PC-3 (cell line): Measurements from ENCODE around the gene NRG3. TPM values are rescaled to one million over a fixed set of nuclear protein-coding genes. Genes with fewer than 3 reads are reported as not detected.

Experiments
- ATAC-seq: fragments of 200-7000 bp; cut with Tn5 transposase; 2 replicates; pipeline ENCODE4 v1.9.1; 2020; ENCODE audit warnings: mild to moderate bottlenecking, moderate library complexity
- BruUV-seq: library from RNA; stranded (reverse); fragments of 400-500 nt; replicated peaks from 2 replicates; lab custom pipeline; 2021; lab: Mats Ljungman, UMichigan
- CTCF ChIA-PET: fragments of 300-600 bp; sonication (Branson Sonifier 250); formaldehyde crosslinking; loops from one replicate; lab custom pipeline; 2022; ENCODE audit warnings: antibody characterized with exemption; lab: Charles Lee
- POLR2A ChIA-PET: fragments of 300-600 bp; sonication (Branson Sonifier 250); formaldehyde crosslinking; loops from one replicate; lab custom pipeline; 2022; ENCODE audit warnings: antibody characterized with exemption; ENCODE audit not compliant: unreplicated experiment; lab: Charles Lee
- DNase-seq: peaks from one replicate; pipeline ENCODE4 v3.0.0-alpha.2; 2015
- H2AFZ ChIP-seq: fragments of 300-600 bp; sonication (generic); 2 replicates; pipeline ENCODE4 v1.6.0; 2016; ENCODE audit warnings: antibody characterized with exemption, low read length
- H3F3A ChIP-seq: fragments of 300-600 bp; sonication (generic); one replicate; pipeline ENCODE4 v1.6.0; 2017; ENCODE audit warnings: antibody characterized with exemption, low read length, control low read depth, mild to moderate bottlenecking; ENCODE audit not compliant: unreplicated experiment
- H3K27ac ChIP-seq: fragments of 300-600 bp; sonication (generic); 2 replicates; pipeline ENCODE4 v1.5.1; 2016; ENCODE audit warnings: mild to moderate bottlenecking, low read length
- H3K27me3 ChIP-seq: fragments of 300-600 bp; sonication (generic); 2 replicates; pipeline ENCODE4 v1.6.1; 2016; ENCODE audit warnings: low read length, mixed read lengths
- H3K36me3 ChIP-seq: fragments of 300-600 bp; sonication (generic); 2 replicates; pipeline ENCODE4 v1.6.1; 2016; ENCODE audit warnings: low read depth, mixed run types, low read length, mixed read lengths
- H3K4me1 ChIP-seq: fragments of 300-600 bp; sonication (generic); 2 replicates; pipeline ENCODE4 v1.5.1; 2016; ENCODE audit warnings: low read length; ENCODE audit not compliant: insufficient read depth
- H3K4me2 ChIP-seq: fragments of 300-600 bp; sonication (generic); 2 replicates; pipeline ENCODE4 v1.6.0; 2016; ENCODE audit warnings: low read length
- H3K4me3 ChIP-seq: fragments of 300-600 bp; sonication (generic); 2 replicates; pipeline ENCODE4 v1.5.1; 2016; ENCODE audit warnings: mild to moderate bottlenecking, low read length, mixed read lengths
- H3K79me2 ChIP-seq: fragments of 300-600 bp; sonication (generic); 2 replicates; pipeline ENCODE4 v1.6.1; 2017; ENCODE audit warnings: low read length, mixed read lengths
- H3K9ac ChIP-seq: fragments of 300-600 bp; sonication (generic); 2 replicates; pipeline ENCODE4 v1.6.0; 2016; ENCODE audit warnings: mild to moderate bottlenecking, low read length
- H3K9me2 ChIP-seq: fragments of 300-600 bp; sonication (generic); replicated peaks from 2 replicates; pipeline ENCODE4 v1.6.1; 2016; ENCODE audit warnings: mixed run types, low read length, mixed read lengths
- H3K9me3 ChIP-seq: fragments of 300-600 bp; sonication (generic); 2 replicates; pipeline ENCODE4 v1.6.1; 2016; ENCODE audit warnings: low read length, mixed read lengths
- H4K20me1 ChIP-seq: fragments of 300-600 bp; sonication (generic); 2 replicates; pipeline ENCODE4 v1.6.1; 2016; ENCODE audit warnings: low read length, mixed read lengths
- CTCF ChIP-seq: fragments of 300-600 bp; sonication (generic); conservative IDR thresholded peaks from 2 replicates; pipeline ENCODE4 v1.5.1; 2017; ENCODE audit warnings: antibody characterized with exemption, low read depth, mild to moderate bottlenecking, low read length
- EZH2 ChIP-seq: fragments of 300-600 bp; sonication (generic); IDR thresholded peaks from one replicate; pipeline ENCODE4 v1.6.1; 2017; ENCODE audit warnings: antibody characterized with exemption, mild to moderate bottlenecking, low read length; ENCODE audit not compliant: unreplicated experiment
- EZH2phosphoT487 ChIP-seq: fragments of 300-600 bp; sonication (generic); IDR thresholded peaks from 2 replicates; pipeline ENCODE4 v1.6.1; 2018; ENCODE audit warnings: mild to moderate bottlenecking, antibody characterized with exemption, low read length, borderline replicate concordance
- intact Hi-C: fragments of 100-400 bp; cut with micrococcal nuclease; formaldehyde crosslinking; loops from 2 replicates; pipeline ENCODE4 v1.9.0; 2023
- total RNA-seq: library from RNA; depleted of rRNA; stranded (reverse); fragments of >200 nt; gene quantifications from 2 replicates; pipeline ENCODE4 v1.2.3, GENCODE V29; 2014

The NRG3 gene
- total RNA-seq, 1 experiment from 2014 or later: not detected

GRCh38 chr10:82591421-82591820 is 716.4 kb downstream of the NRG3 start:
- no peak for TF ChIP-seq CTCF
- TF ChIP-seq EZH2phosphoT487: no peak
- TF ChIP-seq EZH2: no peak
- POLR2A ChIA-PET: no interaction called here

GRCh38 chr10:82597840-82598239 is 722.8 kb downstream of the NRG3 start:
- no peaks in the 10 kb centered on the region for H3K9me3 ChIP-seq
- ChIA-PET CTCF (no interaction called here), POLR2A (no interaction called here)
- H3K27ac ChIP-seq: no peak overlapping the region
- no peak overlapping the region for H3K4me2 ChIP-seq
- H2AFZ ChIP-seq: no peak overlapping the region
- BruUV-seq: no TSS peak
- DNase-seq: no peak
- no peak overlapping the region for H3K4me3 ChIP-seq
- no peaks in the 10 kb centered on the region for H3K9me2 ChIP-seq
- no peak overlapping the region for H3K9ac ChIP-seq
- no peaks in the 10 kb centered on the region for H3F3A ChIP-seq
- intact Hi-C loops: no loop called here
- H3K27me3 ChIP-seq: no peaks in the 10 kb centered on the region
- no peak for ATAC-seq
- H3K36me3 ChIP-seq: no peaks in the 10 kb centered on the region
- TF ChIP-seq CTCF (no peak), EZH2phosphoT487 (no peak), EZH2 (no peak)
- no peaks in the 10 kb centered on the region for H3K79me2 ChIP-seq
- H3K4me1 ChIP-seq: no peaks in the 10 kb centered on the region
- no peaks in the 10 kb centered on the region for H4K20me1 ChIP-seq

More at GRCh38 chr10:82591421-82591820, 716.4 kb downstream of the NRG3 start:
- H3K27ac ChIP-seq: no peak overlapping the region
- DNase-seq (no peak), ATAC-seq (no peak)
- no peak overlapping the region for H3K4me2 ChIP-seq
- no peaks in the 10 kb centered on the region for H3K79me2 ChIP-seq
- H3K36me3 ChIP-seq: no peaks in the 10 kb centered on the region
- no peaks in the 10 kb centered on the region for H3K9me2 ChIP-seq
- no peaks in the 10 kb centered on the region for H3K27me3 ChIP-seq
- no peak overlapping the region for H3K9ac ChIP-seq
- CTCF ChIA-PET: no interaction called here
- no peaks in the 10 kb centered on the region for H3F3A ChIP-seq
- no peaks in the 10 kb centered on the region for H3K9me3 ChIP-seq
- H4K20me1 ChIP-seq: no peaks in the 10 kb centered on the region
- H3K4me3 ChIP-seq: no peak overlapping the region
- no TSS peak for BruUV-seq
- intact Hi-C loops: no loop called here
- no peaks in the 10 kb centered on the region for H3K4me1 ChIP-seq
- no peak overlapping the region for H2AFZ ChIP-seq

- TF ChIP-seq CTCF (no peak), EZH2phosphoT487 (no peak), EZH2 (no peak)
- BruUV-seq: no TSS peak
- Histone ChIP-seq H3K79me2 (no peaks in the 10 kb centered on the region), H3K27ac (no peak overlapping the region), H3K4me2 (no peak overlapping the region), H3F3A (no peaks in the 10 kb centered on the region), H3K27me3 (no peaks in the 10 kb centered on the region), H3K36me3 (no peaks in the 10 kb centered on the region), H3K4me1 (no peaks in the 10 kb centered on the region), H3K4me3 (no peak overlapping the region), H2AFZ (no peak overlapping the region), H3K9ac (no peak overlapping the region), H3K9me2 (no peaks in the 10 kb centered on the region), H4K20me1 (no peaks in the 10 kb centered on the region), H3K9me3 (no peaks in the 10 kb centered on the region)
- ATAC-seq (no peak), DNase-seq (no peak)
- POLR2A ChIA-PET: no interaction called here
- intact Hi-C loops: no loop called here
- CTCF ChIA-PET: no interaction called here
These were observed 734.9 kb downstream of the NRG3 start for GRCh38 chr10:82609845-82610244.
